ENCODE results near the gene MED1.

The MED1 gene

DNA sequence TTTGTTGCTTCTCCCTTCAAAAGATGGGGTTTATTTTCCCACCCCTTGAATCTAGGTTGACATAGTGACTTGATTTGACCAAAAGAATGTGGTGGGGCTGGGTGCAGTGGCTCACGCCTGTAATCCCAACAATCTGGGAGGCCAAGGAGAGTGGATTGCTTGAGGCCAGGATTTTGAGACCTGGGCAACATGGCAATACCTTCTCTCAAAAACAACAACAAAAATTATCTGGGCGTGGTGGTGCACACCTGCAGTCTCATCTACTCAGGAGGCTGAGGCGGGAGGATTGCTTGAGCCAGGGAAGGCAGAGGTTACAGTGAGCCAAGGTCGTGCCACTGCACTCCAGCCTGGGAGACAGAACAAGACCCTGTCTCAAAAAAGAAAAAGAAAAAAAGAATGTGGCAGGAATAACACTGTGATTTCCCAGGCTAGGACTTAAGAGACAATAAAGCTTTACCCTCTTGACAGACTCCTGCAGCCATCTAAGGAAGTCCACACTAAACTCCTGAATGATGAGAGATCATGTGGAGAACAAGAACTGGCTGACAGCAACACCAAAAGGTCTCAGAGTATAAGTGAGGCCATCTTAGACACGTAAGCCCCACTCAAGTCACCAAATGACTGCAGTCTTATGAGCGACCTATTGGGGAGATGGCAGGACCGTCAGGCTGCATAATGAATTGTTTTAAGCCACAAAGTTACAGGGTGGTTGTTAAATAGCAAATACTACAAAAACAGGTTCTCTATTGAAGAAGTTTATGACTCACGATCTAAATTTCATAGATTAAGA is 86.6 kb downstream of the MED1 start:
- no peak for DNase-seq (ENCODE audit: low spot score)

DNA sequence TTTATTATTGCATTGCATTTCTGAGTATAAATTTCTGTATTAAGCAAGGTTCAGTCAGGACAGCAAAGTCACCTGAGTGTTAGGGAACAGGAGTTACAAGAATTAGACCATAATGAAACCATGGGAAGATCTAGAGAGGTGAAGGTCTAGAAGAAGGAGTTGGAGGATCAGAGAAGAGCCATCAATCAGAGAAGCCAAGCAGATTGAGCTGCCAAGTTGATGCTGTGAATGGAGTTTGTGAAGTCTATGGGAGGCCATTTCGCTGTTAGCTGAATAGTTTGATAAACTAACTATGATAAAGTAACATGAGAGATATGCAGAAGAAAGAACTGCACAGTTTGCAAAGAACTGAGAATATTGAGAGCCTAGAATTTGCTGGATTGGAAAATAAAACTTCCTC is 90.0 kb downstream of the MED1 start:
- DNase-seq (ENCODE audit: low spot score), result no peak

DNA sequence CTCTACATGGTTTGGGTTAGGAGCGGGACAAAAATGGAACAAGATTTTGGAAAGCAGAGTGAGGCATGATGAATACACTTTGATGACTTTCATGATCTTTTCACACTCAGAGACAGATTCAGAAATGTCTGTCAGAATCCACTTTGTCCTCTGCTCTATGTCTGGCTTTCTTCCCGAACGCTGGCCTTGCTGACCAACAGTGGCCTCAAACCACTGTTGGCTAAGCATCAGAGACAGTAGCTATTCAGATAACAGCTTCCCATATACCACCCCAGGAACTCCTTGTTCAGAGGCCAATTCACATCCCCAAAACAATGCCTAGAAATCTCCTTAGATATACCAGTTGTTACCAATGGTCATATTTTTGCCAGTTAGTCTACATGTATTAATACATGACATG is 90.5 kb downstream of the MED1 start:
- no peak for DNase-seq (ENCODE audit: low spot score)

DNA sequence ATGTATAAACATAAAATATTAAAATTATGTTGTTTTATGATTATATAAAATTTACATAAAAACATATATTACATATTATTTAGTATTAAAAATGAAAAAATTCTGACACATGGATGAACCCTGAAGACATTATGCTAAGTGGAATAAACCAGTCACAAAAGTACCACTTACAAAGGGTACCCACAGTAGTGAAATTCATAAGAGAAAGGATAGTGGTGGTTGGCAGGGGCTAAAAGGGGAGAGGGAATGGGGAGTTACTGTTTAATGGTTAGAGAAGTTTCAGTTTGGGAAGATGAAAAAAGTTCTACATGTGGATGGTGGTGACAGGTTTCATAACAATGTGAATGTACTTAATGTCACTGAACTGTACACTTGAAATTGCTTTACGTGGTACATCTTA is 91.1 kb downstream of the MED1 start:
- DNase-seq (ENCODE audit: low spot score), result no peak

DNA sequence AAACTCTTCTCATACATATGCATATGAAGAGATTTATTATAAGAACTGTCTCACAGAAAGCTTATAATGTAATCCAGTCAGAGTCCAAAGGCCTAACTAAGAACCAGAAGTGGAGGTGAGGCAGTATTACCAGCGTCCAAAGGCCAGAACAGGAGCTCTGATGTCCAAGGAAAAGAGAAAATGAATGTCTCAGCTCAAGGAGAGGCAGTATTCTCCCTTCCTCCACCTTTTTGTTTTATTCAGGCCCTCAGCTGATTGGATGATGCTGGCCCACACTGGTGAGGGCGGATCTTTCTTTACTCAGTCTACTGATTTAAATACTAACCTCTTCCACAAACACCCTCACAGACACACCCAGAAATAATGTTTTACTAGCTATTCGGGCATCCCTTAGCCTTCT is 93.1 kb downstream of the MED1 start:
- DNase-seq (ENCODE audit: low spot score), result no peak

DNA sequence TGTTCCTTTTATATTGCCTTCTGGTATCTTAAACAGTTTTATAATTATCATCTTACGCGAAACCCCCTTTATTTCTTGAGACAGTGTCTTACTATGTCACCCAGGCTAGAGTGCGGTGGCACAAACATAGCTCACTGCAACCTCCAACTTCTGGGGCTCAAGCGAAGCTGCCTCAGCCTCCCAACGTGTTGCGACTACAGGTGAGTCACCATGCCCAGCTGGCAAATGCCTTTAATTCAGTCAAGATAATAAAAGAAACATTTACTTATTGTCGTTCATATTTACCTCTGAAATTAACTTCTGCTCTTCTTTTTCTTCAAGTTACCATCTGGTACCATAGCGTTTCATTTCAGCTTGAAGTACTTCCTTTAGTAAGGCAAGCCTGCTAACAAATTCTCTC is 93.6 kb downstream of the MED1 start:
- no peak for DNase-seq (ENCODE audit: low spot score)
